Stimulated activated memory B cell treated with anti-CD40 and anti-IgM and Interleukin-4, amounts not matched to agents 10 μg/mL and 1 μg/mL and 100 μg/mL, for 72 hours (primary cell): ENCODE measurements around the gene VPS37B.

Source experiments
- ATAC-seq: fragments of 150-1000 bp; cut with Tn5 transposase; 2 replicates; pipeline ENCODE4 v1.10.0; 2021
- H3K27ac Mint-ChIP-seq: one replicate; pipeline ENCODE4 v1.8.0; 2022; ENCODE audit warnings: mild to moderate bottlenecking, mixed read lengths
- H3K27me3 Mint-ChIP-seq: one replicate; pipeline ENCODE4 v1.8.0; 2022; ENCODE audit warnings: mixed read lengths
- H3K36me3 Mint-ChIP-seq: one replicate; pipeline ENCODE4 v1.8.0; 2022; ENCODE audit warnings: mixed read lengths
- H3K4me1 Mint-ChIP-seq: one replicate; pipeline ENCODE4 v1.8.0; 2022; ENCODE audit warnings: mixed read lengths
- H3K4me3 Mint-ChIP-seq: one replicate; pipeline ENCODE4 v1.8.0; 2022; ENCODE audit warnings: mild to moderate bottlenecking, moderate library complexity, mixed read lengths
- H3K9me3 Mint-ChIP-seq: one replicate; pipeline ENCODE4 v1.8.0; 2022; ENCODE audit warnings: mixed read lengths

The VPS37B gene

GRCh38 chr12:122837306-122838265 lies 58.3 kb downstream of the VPS37B start:
- H3K9me3 Mint-ChIP-seq = no peaks in the 10 kb centered on the region
- peaks cover 74% of the 10 kb centered on the region for H3K4me1 Mint-ChIP-seq
- H3K4me3 Mint-ChIP-seq = peak overlapping the region; percentile 96
- peak overlapping the region; percentile 96 for H3K27ac Mint-ChIP-seq
- peaks cover 35% of the 10 kb centered on the region for H3K36me3 Mint-ChIP-seq
- H3K27me3 Mint-ChIP-seq = no peaks in the 10 kb centered on the region
- ATAC-seq = no peak

- Mint-ChIP-seq H3K4me1 (peaks cover 61% of the 10 kb centered on the region), H3K9me3 (no peaks in the 10 kb centered on the region), H3K4me3 (peak overlapping the region; percentile 96), H3K27ac (peak overlapping the region; percentile 96), H3K27me3 (no peaks in the 10 kb centered on the region), H3K36me3 (peaks cover 35% of the 10 kb centered on the region)
- peak; percentile 85 for ATAC-seq
Observed at GRCh38 chr12:122836027-122836921, 59.6 kb downstream of the VPS37B start.

GRCh38 chr12:122835750-122836026 lies 60.2 kb downstream of the VPS37B start:
- ATAC-seq = peak; percentile 75
- no peaks in the 10 kb centered on the region for H3K27me3 Mint-ChIP-seq
- peaks cover 55% of the 10 kb centered on the region for H3K4me1 Mint-ChIP-seq
- H3K27ac Mint-ChIP-seq = peak overlapping the region; percentile 96
- peak overlapping the region; percentile 96 for H3K4me3 Mint-ChIP-seq
- H3K36me3 Mint-ChIP-seq = peaks cover 35% of the 10 kb centered on the region
- H3K9me3 Mint-ChIP-seq = no peaks in the 10 kb centered on the region

GRCh38 chr12:122834921-122835749 lies 60.8 kb downstream of the VPS37B start, which contains the start of gene HIP1R:
Gene HIP1R (plus strand): TSS chr12:122835457. CDS start chr12:122835551, 94 bp downstream.
- H3K4me1 Mint-ChIP-seq = peaks cover 49% of the 10 kb centered on the region
- ATAC-seq = peak; percentile 77
- H3K4me3 Mint-ChIP-seq = peak within 1 kb of the TSS; percentile 99
- H3K9me3 Mint-ChIP-seq = no peaks in the 10 kb centered on the region
- no peaks in the 10 kb centered on the region for H3K27me3 Mint-ChIP-seq
- peaks cover 30% of the 10 kb centered on the region for H3K36me3 Mint-ChIP-seq
- H3K27ac Mint-ChIP-seq = peak within 1 kb of the TSS; percentile 96

- Mint-ChIP-seq H3K27me3 (no peaks in the 10 kb centered on the region), H3K4me3 (peak overlapping the region; percentile 99), H3K9me3 (no peaks in the 10 kb centered on the region), H3K36me3 (peaks cover 21% of the 10 kb centered on the region), H3K27ac (peak overlapping the region; percentile 89), H3K4me1 (peaks cover 41% of the 10 kb centered on the region)
- ATAC-seq = no peak
Observed at GRCh38 chr12:122834104-122834920, 61.6 kb downstream of the VPS37B start.

- no peak for ATAC-seq
- Mint-ChIP-seq H3K4me3 (no peak overlapping the region), H3K4me1 (peaks cover 18% of the 10 kb centered on the region), H3K27ac (no peak overlapping the region), H3K27me3 (no peaks in the 10 kb centered on the region), H3K9me3 (no peaks in the 10 kb centered on the region), H3K36me3 (no peaks in the 10 kb centered on the region)
Observed at GRCh38 chr12:122830517-122831214, 65.3 kb downstream of the VPS37B start.

- Mint-ChIP-seq H3K36me3 (no peaks in the 10 kb centered on the region), H3K4me3 (no peak overlapping the region), H3K27me3 (no peaks in the 10 kb centered on the region), H3K9me3 (no peaks in the 10 kb centered on the region), H3K27ac (no peak overlapping the region), H3K4me1 (peaks cover 20% of the 10 kb centered on the region)
- ATAC-seq = no peak
Observed at GRCh38 chr12:122827258-122827657, 68.7 kb downstream of the VPS37B start.

- Mint-ChIP-seq H3K27me3 (no peaks in the 10 kb centered on the region), H3K4me1 (peaks cover 27% of the 10 kb centered on the region), H3K36me3 (no peaks in the 10 kb centered on the region), H3K4me3 (peak overlapping the region; percentile 68), H3K27ac (no peak overlapping the region), H3K9me3 (no peaks in the 10 kb centered on the region)
- ATAC-seq = no peak
Observed at GRCh38 chr12:122825773-122826724, 69.9 kb downstream of the VPS37B start.

GRCh38 chr12:122823429-122823828 lies 72.5 kb downstream of the VPS37B start:
- Mint-ChIP-seq H3K4me1 (peaks cover 46% of the 10 kb centered on the region), H3K4me3 (no peak overlapping the region), H3K9me3 (no peaks in the 10 kb centered on the region), H3K27me3 (no peaks in the 10 kb centered on the region), H3K27ac (no peak overlapping the region), H3K36me3 (no peaks in the 10 kb centered on the region)
- ATAC-seq = no peak

- ATAC-seq = peak; percentile 92
- Mint-ChIP-seq H3K9me3 (no peaks in the 10 kb centered on the region), H3K36me3 (no peaks in the 10 kb centered on the region), H3K4me1 (peaks cover 44% of the 10 kb centered on the region), H3K4me3 (peak overlapping the region; percentile 62), H3K27ac (peak overlapping the region; percentile 81), H3K27me3 (no peaks in the 10 kb centered on the region)
Observed at GRCh38 chr12:122820838-122821271, 75.1 kb downstream of the VPS37B start.

GRCh38 chr12:122820138-122820537 lies 75.8 kb downstream of the VPS37B start:
- Mint-ChIP-seq H3K4me1 (peaks cover 51% of the 10 kb centered on the region), H3K9me3 (no peaks in the 10 kb centered on the region), H3K27me3 (no peaks in the 10 kb centered on the region), H3K27ac (peak overlapping the region; percentile 81), H3K36me3 (no peaks in the 10 kb centered on the region), H3K4me3 (no peak overlapping the region)
- no peak for ATAC-seq

- Mint-ChIP-seq H3K4me1 (peaks cover 58% of the 10 kb centered on the region), H3K27me3 (no peaks in the 10 kb centered on the region), H3K27ac (peak overlapping the region; percentile 81), H3K4me3 (no peak overlapping the region), H3K36me3 (no peaks in the 10 kb centered on the region), H3K9me3 (no peaks in the 10 kb centered on the region)
- no peak for ATAC-seq
Observed at GRCh38 chr12:122819209-122819785, 76.6 kb downstream of the VPS37B start.
